Endothelial cell (in vitro differentiated cells): ENCODE results near the gene WDR18. TPM values are rescaled to one million over a fixed set of nuclear protein-coding genes. Genes with fewer than 3 reads are reported as not detected.

Experiments
- DNase-seq: peaks from one replicate; pipeline ENCODE4 v3.0.0; 2021; ENCODE audit warnings: low spot score
- H3K27ac Mint-ChIP-seq: one replicate; pipeline ENCODE4 v1.8.0; 2021; ENCODE audit warnings: mixed read lengths, inconsistent platforms; ENCODE audit not compliant: unreplicated experiment
- H3K27me3 Mint-ChIP-seq: one replicate; pipeline ENCODE4 v1.8.0; 2021; ENCODE audit warnings: mild to moderate bottlenecking, moderate library complexity, mixed read lengths, inconsistent platforms; ENCODE audit not compliant: unreplicated experiment
- H3K36me3 Mint-ChIP-seq: one replicate; pipeline ENCODE4 v1.8.0; 2021; ENCODE audit warnings: mild to moderate bottlenecking, low read depth, mixed read lengths, inconsistent platforms; ENCODE audit not compliant: unreplicated experiment
- H3K4me1 Mint-ChIP-seq: one replicate; pipeline ENCODE4 v1.8.0; 2021; ENCODE audit warnings: mild to moderate bottlenecking, mixed read lengths, inconsistent platforms; ENCODE audit not compliant: unreplicated experiment
- H3K4me3 Mint-ChIP-seq: one replicate; pipeline ENCODE4 v1.8.0; 2021; ENCODE audit warnings: mild to moderate bottlenecking, mixed read lengths, inconsistent platforms; ENCODE audit not compliant: unreplicated experiment
- H3K9me3 Mint-ChIP-seq: one replicate; pipeline ENCODE4 v1.8.0; 2021; ENCODE audit warnings: mixed read lengths, inconsistent platforms; ENCODE audit not compliant: unreplicated experiment
- CTCF ChIP-seq: fragments of 200-600 bp; sonication (generic); IDR thresholded peaks from one replicate; pipeline ENCODE4 v1.5.0; 2021; ENCODE audit warnings: antibody characterized with exemption; ENCODE audit not compliant: unreplicated experiment
- total RNA-seq: library from RNA; stranded (reverse); fragmentation: NEBNext Ultra II Directional; extraction: Animal tissue kit (Norgen Biotek cat#: 25700); gene quantifications from one replicate; pipeline ENCODE4 v1.2.1, GENCODE V29; 2021; ENCODE audit not compliant: unreplicated experiment

Gene WDR18
- total RNA-seq, 1 donor from 2014 or later = 53.1 TPM

- Mint-ChIP-seq H3K36me3 (peaks cover 4% of the 10 kb centered on the region), H3K9me3 (no peaks in the 10 kb centered on the region), H3K4me3 (no peak overlapping the region), H3K27me3 (peaks cover 20% of the 10 kb centered on the region), H3K4me1 (no peaks in the 10 kb centered on the region), H3K27ac (no peak overlapping the region)
- TF ChIP-seq CTCF = no peak
- DNase-seq = no peak
These were observed 16.7 kb downstream of the WDR18 start for GRCh38 chr19:1000591-1001537.

- Mint-ChIP-seq H3K9me3 (no peaks in the 10 kb centered on the region), H3K27ac (no peak overlapping the region), H3K4me1 (no peaks in the 10 kb centered on the region), H3K4me3 (no peak overlapping the region), H3K27me3 (peaks cover 18% of the 10 kb centered on the region), H3K36me3 (peaks cover 4% of the 10 kb centered on the region)
- TF ChIP-seq CTCF = peak; percentile 86
- peak; percentile 78 for DNase-seq
These were observed 17.5 kb downstream of the WDR18 start for GRCh38 chr19:1001538-1002166.

GRCh38 chr19:1002600-1002999 lies 18.5 kb downstream of the WDR18 start:
- Mint-ChIP-seq H3K27ac (no peak overlapping the region), H3K9me3 (no peaks in the 10 kb centered on the region), H3K27me3 (peaks cover 15% of the 10 kb centered on the region), H3K4me1 (no peaks in the 10 kb centered on the region), H3K36me3 (peaks cover 4% of the 10 kb centered on the region), H3K4me3 (peak overlapping the region; percentile 17)
- no peak for TF ChIP-seq CTCF
- no peak for DNase-seq

GRCh38 chr19:1003283-1003682 lies 19.1 kb downstream of the WDR18 start:
- no peaks in the 10 kb centered on the region for H3K4me1 Mint-ChIP-seq
- no peaks in the 10 kb centered on the region for H3K9me3 Mint-ChIP-seq
- H3K36me3 Mint-ChIP-seq = peaks cover 4% of the 10 kb centered on the region
- no peak overlapping the region for H3K4me3 Mint-ChIP-seq
- peaks cover 11% of the 10 kb centered on the region for H3K27me3 Mint-ChIP-seq
- no peak for DNase-seq
- no peak for TF ChIP-seq CTCF
- H3K27ac Mint-ChIP-seq = no peak overlapping the region
